ENCODE results near the gene CACTIN. TPM values are rescaled to one million over a fixed set of nuclear protein-coding genes. Genes with fewer than 3 reads are reported as not detected.

Gene CACTIN
- total and polyA plus RNA-seq, 10 donors = 10.8 to 27.1 (median 21.8) TPM

DNA sequence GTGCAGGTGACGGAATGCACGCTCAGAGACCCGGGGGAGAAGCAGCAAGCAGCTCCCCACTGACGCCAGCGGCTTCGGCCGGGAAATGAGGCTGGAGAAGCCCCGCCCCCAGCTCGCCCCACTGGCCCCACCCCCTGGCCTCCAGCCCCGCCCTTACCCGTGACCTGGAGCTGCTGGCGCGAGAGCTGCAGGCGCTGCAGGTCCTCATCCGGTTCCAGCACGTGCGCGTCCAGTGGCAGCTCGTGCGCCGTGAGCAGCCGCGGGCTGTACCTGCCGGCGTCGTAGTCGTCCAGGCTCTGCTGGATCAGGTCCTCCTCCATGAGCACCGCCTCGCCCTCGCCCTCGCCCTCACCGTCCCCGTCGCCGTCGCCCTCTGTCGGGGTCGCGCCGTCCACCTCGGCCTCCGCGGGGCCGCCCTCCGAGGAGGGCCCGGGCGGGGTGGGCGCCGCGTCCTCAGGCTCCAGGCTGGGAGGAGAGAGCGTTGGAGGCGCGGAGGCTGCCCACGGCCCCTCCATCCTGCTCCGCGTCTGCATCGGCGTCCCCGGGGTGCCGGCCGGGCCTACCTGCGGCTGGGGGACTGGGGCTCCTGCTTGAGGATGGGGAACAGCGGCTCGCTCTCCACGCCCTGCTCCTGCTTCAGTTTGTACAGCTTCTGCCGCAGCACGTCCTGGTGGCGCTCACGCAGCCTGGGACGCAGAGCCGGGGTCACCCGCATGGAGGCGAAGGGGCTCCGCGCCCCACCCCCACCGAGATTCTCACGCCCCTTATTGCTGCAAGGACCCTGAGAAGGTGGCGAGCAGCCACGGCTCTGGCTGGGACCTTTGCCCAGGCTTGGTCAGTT, 13.5 kb downstream of the CACTIN start:
- Histone ChIP-seq H3K4me3 (no peak overlapping the region), H3K27ac (peak overlapping the region in 2 of 8 donors; percentile 4 to 21), H3K27me3 (replicated peaks in 1 of 7) (peaks cover 0 to 5% (median 0%) of the 10 kb centered on the region in 7 donors), H3K9me3 (no peaks in the 10 kb centered on the region), H3K36me3 (peaks cover 0 to 77% (median 35%) of the 10 kb centered on the region in 6 donors), H3K4me1 (peaks cover 0 to 65% (median 47%) of the 10 kb centered on the region in 6 donors)
- TF ChIP-seq POLR2AphosphoS5 (IDR thresholded peaks at IDR 0.05) (peak in 1 of 3 donors; percentile 49), POLR2A (IDR thresholded peaks at IDR 0.05) (no peak)
- TF ChIP-seq, protein P1, sequence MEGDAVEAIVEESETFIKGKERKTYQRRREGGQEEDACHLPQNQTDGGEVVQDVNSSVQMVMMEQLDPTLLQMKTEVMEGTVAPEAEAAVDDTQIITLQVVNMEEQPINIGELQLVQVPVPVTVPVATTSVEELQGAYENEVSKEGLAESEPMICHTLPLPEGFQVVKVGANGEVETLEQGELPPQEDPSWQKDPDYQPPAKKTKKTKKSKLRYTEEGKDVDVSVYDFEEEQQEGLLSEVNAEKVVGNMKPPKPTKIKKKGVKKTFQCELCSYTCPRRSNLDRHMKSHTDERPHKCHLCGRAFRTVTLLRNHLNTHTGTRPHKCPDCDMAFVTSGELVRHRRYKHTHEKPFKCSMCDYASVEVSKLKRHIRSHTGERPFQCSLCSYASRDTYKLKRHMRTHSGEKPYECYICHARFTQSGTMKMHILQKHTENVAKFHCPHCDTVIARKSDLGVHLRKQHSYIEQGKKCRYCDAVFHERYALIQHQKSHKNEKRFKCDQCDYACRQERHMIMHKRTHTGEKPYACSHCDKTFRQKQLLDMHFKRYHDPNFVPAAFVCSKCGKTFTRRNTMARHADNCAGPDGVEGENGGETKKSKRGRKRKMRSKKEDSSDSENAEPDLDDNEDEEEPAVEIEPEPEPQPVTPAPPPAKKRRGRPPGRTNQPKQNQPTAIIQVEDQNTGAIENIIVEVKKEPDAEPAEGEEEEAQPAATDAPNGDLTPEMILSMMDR (IDR thresholded peaks at IDR 0.05 in 8 of 11, conservative IDR thresholded peaks at IDR 0.05 in 3 of 11) = no peak
- WGBS, 5 donors = 88 to 92% (median 91%) methylated on average over 65 to 79 of the region's 79 CpGs
- intact Hi-C loops (cut with DNase I; ENCODE audit: low total_unique reads) = loop anchor here (10.0 kb wide), 1 partner anchor 58 kb away; the partner anchor contains the start of gene MFSD12
- peak; percentile 76 for DNase-seq

DNA sequence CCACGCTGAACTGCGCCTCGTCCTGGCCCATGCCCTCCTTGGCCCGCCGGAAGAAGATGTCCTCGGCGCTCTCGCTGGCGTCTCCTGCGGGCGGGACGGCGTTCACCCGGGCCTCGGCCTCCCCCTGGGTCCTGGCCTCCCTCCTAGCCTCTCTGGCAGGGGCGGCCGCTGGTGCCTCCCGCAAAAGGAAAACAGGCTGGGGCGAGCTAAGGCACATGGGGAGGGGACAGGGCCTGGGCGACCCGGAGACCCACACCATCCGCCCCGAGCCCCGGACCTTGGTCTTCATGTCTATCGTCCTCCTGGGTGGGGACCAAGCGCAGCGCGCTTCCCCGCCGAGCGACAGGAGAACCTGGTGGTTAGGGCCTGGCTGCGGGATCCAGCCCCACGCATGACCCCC, 14.3 kb downstream of the CACTIN start:
- Histone ChIP-seq H3K9me3 (no peaks in the 10 kb centered on the region), H3K27me3 (replicated peaks in 1 of 7) (peaks cover 0 to 13% (median 0%) of the 10 kb centered on the region in 7 donors), H3K4me3 (no peak overlapping the region), H3K27ac (peak overlapping the region in 2 of 8 donors; percentile 4 to 21), H3K4me1 (peaks cover 7 to 65% (median 47%) of the 10 kb centered on the region in 6 donors), H3K36me3 (peaks cover 0 to 72% (median 35%) of the 10 kb centered on the region in 6 donors)
- intact Hi-C loops (cut with DNase I; ENCODE audit: low total_unique reads) = loop anchor here (10.0 kb wide), 1 partner anchor 58 kb away; the partner anchor contains the start of gene MFSD12
- TF ChIP-seq POLR2AphosphoS5 (IDR thresholded peaks at IDR 0.05) (no peak), POLR2A (IDR thresholded peaks at IDR 0.05) (no peak)
- TF ChIP-seq, protein P1 (IDR thresholded peaks at IDR 0.05 in 8 of 11, conservative IDR thresholded peaks at IDR 0.05 in 3 of 11) = no peak
- no peak for DNase-seq
- 95 to 99% (median 97%) methylated on average over 23 to 33 of the region's 33 CpGs for WGBS, 5 donors

DNA sequence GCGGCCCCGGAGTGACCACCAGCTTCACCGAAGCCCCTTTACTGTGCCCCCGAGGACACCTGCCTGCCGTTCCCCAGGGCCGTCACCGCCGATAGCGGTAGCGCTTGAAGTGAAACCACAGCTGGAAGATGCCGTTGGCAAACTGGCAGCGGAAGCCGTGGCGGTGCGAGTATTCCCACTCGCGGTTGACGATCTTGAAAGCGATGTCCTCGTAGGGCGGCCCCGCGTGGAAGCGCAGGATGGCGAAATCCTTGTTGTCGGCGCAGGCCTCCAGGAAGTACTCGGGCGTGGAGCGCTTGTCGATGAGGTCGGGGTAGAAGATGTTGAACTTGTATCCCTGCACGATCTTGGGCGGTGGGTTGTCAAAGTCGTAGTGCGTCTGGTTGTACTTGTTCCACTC, 14.7 kb downstream of the CACTIN start:
- DNase-seq = no peak
- Histone ChIP-seq H3K27me3 (replicated peaks in 1 of 7) (peaks cover 0 to 18% (median 3%) of the 10 kb centered on the region in 7 donors), H3K36me3 (peaks cover 0 to 67% (median 35%) of the 10 kb centered on the region in 6 donors), H3K4me1 (peaks cover 12 to 65% (median 47%) of the 10 kb centered on the region in 6 donors), H3K4me3 (no peak overlapping the region), H3K9me3 (no peaks in the 10 kb centered on the region), H3K27ac (peak overlapping the region in 3 of 8 donors; percentile 87 to 91 (median 88))
- WGBS, 5 donors = 85 to 96% (median 92%) methylated on average over 34 to 36 of the region's 36 CpGs
- intact Hi-C loops (cut with DNase I; ENCODE audit: low total_unique reads) = loop anchor here (10.0 kb wide), 1 partner anchor 57 kb away; the partner anchor contains the start of gene MFSD12
- TF ChIP-seq, protein P1 (IDR thresholded peaks at IDR 0.05 in 8 of 11, conservative IDR thresholded peaks at IDR 0.05 in 3 of 11) = no peak
- peak in 1 of 3 donors; percentile 3 for TF ChIP-seq POLR2AphosphoS5 (IDR thresholded peaks at IDR 0.05)
